ENCODE data around the gene KIF26B.
"Not testable (repeated sequence)": the region's sequence is repeated elsewhere in the genome, so short reads cannot be mapped to it uniquely, and the experiment has no call there.

KIF26B gene

DNA sequence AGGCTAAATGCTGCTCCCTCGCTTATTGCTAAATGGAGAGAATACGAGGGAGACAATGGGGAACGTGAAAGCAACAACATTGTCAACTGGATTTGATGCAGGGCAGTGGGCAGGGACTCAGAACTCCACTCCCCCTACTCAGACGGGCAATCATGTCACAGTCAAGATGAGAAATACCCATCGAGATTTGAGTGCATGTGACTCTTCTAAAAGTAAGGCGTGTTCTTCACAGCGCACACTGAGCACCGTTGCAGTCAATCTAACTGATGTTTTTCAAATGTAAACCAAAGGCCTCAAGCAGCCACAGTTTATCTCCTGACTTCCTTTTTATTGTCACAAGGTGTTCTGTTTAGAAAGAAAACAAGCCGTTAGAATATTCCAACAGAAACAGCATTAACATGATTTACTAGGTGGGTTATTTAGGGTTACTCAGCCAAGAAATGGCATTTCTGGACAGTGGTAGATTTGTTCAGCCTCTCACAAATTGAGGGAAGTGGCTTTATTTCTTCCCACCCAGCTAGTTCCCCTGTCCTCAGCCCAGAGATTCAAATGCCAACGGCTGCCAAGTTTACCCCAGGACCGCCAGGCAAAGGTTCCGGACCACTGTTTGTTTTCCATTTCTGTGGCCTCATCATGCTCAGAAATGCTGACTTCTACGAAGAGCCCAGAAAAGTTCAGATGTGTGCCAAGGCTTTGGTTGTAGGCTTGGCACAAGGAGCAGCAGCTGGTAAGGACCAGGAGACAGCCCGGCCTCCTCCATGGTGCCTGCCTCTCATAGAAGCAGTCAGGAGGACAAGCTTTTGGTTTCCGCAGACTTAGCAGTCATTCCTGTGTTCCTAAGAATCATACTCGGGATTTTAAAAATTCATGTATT, 171.4 kb downstream of the KIF26B start:
- DNase-seq (ENCODE audit: low spot score), result no peak

DNA sequence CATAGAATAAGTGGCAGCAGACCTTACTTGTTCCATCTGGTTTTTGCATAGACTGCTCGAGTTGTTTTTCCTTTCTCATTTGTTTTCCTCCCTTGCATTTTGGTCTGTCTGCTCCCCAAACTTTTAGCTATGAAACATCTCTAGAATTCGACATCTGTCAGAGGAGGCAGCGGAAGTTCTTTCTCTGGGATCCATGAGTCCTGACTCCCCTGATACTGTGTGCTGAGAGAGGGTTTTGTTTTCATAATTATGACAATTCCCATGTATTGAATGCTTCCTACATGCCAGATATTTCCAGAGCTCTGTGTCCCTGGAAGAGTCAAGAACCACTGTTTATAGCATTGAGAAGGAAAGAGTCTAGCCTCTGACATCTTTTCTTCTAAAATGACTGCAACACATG, 172.6 kb downstream of the KIF26B start:
- no peak for DNase-seq (ENCODE audit: low spot score)

DNA sequence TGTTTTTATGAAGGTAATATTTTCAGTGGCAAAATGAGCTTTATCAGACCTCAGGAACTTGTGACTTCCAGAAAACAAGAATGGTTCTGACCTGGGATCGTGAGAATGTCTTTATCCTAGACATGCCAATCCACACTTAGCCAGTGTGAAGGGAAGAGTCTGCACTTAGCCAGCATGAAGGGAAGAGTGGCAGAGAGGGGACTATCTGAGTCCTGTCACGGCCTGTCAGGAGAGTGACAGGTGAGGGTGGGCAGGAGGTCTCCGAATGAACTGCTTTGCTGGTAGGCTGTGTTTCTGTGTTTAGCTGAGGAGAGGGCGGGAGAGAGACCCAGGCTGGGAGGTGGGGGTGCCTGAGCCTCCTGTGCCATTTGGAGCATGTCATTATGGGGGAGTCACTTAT, 173.1 kb downstream of the KIF26B start:
- DNase-seq (ENCODE audit: low spot score), result no peak

DNA sequence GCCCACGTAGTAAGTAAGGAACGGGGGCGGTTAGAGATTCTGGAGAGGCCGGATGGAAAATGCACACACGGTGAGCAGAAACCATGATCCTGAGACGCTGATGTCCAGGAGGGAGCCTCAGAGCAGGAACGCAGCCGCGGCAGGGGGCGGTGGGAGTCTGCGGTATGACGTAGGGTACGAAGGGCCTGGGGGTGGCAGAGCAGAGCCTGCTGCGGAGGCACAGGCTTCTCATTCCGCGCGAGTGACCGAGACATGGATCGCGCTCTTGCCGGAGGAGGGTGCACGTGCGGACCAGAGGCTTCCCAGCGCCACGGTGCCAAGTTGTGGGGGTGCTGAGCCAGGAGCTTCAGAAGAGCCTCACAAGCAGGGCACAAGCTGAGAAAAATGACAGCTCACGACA, 176.2 kb downstream of the KIF26B start:
- no peak for DNase-seq (ENCODE audit: low spot score)

DNA sequence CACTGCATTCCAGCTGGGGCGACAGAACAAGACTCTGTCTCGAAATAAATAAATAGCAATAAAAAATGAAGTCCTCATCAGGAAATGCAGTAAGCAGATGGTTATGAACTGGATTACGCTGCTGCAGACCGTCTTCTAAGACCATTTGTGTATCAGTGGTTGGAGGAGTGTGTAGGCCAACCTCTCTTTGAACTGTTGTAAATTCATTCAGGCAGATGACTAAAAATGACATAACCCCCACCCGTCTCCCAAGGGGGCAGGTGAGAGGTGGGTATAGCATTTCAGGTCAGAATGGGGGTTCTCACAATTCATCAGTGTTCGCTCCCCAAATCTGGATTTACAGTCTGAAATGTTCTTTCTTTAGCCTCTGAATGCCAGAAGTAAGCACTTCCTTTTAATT, 177.3 kb downstream of the KIF26B start:
- no peak for DNase-seq (ENCODE audit: low spot score)

DNA sequence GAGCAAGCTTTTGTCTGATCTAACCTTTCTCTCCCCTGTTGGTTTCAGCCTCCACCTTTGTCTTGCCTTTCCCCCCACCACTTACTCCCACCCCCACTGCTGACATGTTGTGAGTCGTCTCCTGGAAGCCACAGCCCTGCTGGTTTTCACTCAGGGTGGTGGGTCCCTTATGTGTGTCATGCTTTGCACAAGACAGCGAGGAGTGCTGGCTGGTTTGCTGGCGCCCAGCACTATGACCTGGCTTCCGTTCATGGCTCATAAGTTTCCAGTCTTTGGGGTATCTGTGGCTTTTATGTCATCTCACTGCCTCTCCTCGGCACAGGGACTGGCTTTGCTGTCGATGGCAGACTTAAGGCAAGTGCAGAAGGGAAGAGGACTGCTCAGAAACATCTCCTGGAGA, 177.7 kb downstream of the KIF26B start:
- no peak for DNase-seq (ENCODE audit: low spot score)

DNA sequence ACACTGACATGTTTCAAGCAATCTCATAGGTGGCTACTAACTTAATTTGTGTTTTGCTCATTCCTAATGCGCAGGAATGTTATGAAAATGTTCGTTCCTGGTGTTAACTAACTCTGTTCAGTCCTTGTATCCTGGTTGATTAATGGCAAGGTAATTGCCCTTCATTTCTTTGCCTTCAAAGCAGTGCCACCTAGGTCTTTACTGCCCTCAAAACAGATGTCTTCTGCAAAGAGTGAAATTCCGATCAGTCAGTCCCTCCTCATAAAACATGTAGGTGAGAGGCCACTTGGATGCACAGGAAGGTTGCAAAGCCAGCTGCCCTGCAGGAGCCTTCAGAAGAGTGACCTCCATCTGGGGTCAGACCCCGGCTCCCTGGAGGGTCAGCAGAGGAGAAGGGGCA, 179.4 kb downstream of the KIF26B start:
- DNase-seq (ENCODE audit: low spot score), result no peak

DNA sequence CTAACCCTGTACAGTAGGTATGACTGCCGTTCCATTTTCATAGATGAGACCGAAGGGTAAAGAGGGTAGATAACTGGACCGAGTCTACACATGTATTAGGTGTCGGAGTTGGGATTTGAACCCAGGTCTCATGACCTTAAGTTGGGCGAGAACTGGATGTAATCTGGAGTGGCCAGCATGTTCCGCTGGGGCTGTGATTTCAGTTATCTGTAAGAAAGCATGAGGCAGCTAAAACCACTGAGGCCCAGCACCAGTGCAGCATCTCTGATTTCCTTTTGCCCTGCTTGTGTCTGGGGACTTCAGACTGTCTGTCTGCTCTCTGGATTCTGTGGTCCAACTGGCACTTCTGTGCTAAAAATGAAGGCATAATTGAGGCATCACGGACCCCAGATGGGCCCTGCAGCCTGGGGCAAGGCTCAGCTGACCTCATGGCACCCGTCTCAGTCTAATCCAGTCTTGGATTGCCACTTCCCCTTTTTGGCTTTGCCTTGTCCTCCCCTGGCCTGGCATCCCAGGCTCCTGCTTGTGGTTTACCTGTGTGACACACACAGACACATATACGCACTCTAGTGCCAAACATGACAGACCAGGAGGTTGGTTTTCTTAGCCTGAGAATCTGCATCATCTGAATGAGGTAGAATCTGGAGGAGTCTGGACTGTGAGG, 180.2 kb downstream of the KIF26B start:
- DNase-seq (ENCODE audit: low spot score), result no peak

DNA sequence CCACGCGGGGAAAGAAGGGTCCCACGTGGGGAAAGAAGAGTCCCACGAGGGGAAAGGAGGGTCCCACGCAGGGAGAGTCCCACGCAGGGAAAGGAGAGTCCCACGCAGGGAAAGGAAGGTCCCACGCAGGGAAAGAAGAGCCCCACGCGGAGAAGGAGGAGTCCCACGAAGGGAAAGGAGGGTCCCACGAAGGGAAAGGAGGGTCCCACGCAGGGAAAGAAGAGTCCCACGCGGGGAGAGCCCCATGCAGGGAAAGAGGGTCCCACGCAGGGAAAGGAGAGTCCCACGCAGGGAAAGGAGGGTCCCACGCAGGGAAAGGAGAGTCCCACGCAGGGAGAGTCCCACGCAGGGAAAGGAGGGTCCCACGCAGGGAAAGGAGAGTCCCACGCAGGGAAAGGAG, 180.9 kb downstream of the KIF26B start:
- DNase-seq (ENCODE audit: low spot score), result not testable (repeated sequence)

DNA sequence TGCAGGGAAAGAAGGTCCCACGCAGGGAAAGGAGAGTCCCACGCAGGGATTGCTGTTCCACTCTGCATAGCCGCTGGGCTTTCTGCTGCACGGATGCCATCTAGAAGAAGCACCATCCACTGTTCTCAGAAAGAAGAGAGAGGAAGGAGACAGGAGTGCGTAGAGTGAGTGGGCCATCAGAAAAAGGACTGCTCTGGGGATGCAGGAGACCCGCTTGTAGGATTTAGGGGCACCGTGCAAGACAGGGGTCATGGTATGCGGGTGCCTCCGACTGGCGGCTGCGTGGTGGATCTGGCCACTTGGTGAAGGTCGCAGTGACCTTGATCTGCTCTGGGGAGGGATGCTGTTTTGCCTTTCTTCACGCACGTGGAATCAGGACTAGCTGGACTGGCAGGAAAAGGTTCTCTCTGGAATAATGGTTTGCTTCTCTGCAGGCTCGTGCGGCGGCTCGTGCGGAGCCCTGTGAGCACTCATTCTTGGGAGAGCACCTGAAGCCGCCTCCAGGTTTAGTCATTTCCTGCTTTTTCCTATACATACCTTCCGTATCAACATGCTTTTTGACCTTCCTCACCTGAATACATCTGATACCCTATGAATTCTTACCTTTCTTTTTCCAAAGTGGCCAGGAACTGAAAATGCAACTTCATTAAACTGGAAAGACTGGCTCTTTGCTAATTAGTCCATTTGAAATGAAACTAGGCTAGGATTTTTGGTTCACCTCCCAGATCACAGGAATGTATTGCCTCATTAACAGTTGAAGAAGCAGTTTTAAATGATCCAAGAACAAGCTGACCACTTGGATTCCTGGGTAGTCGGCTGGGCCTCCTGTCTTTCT, 181.6 kb downstream of the KIF26B start:
- DNase-seq (ENCODE audit: low spot score), result no peak

DNA sequence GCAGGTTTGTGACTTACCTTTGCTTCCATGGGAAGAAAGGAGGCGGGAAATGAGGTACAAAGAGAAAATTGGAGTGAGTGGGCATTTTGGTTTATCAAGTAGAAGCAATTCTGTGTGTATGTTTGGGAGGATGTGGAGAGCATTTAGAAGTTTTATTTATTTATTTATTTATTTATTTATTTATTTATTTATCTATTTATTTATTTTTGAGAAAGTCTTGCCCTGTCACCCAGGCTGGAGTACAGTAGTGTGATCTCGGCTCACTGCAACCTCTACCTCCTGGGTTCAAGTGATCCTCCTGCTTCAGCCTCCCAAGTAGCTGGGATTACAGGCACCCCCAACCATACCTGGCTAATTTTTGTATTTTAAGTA, 182.2 kb downstream of the KIF26B start:
- not testable (repeated sequence) for DNase-seq (ENCODE audit: low spot score)

DNA sequence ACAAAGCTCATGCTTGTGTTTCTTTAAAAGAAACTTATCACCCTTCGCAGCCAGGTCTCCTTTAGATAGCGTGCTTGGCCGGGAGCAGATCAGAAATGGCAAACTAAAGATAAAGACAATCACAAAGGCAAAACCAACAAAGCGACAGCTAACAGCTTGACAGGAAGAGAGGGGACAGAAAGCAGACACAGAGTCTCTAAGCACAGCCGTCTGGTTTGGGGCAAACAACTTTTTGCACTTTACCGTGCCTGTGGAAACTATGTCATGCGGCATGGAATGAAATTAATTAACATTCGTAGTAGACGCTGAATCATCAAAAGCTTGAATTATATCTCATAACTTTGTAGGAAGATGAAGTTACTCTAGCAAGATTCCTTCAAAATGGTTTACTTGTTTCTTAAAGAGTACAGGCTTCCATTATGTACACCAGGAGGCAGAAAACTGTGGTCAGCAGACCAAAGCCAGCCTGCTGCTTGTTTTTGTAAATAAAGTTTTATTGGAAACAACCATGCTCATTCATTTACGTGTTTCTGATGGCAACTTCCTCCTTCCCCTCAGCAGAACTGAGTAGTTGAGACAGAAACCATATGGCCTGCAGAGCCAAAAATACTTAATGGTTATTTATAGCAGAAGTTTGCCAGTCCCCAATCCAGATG, 183.2 kb downstream of the KIF26B start:
- peak; percentile 61 for DNase-seq (ENCODE audit: low spot score)

DNA sequence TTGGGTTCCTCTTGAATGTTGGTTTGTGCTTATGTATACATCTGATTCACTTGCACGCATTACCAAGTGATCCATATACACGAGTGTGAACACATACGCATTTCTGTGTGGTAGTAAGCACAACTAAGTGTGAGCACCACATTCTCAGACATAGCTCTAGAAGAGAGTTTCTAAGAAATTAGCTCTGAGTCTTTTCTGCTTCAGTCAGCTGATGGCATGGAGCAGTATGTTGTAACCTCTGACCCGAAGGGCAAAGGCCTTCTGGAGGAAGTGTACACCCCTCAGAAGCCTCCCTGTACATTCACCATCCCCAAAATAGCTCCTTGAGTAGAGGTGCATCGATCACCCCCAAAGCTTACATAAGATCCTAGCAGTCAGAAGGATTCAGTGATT, 183.7 kb downstream of the KIF26B start:
- DNase-seq (ENCODE audit: low spot score), result no peak

DNA sequence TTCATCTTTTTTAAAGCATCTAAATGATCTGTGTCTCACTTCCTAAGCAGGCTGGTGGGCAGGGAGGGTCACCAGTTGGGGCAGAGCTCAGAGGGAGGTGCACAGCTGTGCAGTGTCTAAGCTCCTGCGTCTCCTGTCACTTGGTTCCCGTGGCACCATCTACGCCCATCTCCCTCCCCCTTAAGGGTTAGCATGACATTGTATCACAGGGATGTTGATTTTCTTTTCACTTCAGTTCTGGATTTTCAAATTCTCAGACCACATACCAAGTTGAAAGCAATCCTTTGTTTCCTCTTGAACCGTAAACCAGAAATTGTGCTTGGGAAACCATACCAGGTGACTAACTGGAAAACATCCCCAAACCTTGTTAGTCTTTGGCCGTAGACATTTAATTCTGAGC, 187.0 kb downstream of the KIF26B start:
- no peak for DNase-seq (ENCODE audit: low spot score)

DNA sequence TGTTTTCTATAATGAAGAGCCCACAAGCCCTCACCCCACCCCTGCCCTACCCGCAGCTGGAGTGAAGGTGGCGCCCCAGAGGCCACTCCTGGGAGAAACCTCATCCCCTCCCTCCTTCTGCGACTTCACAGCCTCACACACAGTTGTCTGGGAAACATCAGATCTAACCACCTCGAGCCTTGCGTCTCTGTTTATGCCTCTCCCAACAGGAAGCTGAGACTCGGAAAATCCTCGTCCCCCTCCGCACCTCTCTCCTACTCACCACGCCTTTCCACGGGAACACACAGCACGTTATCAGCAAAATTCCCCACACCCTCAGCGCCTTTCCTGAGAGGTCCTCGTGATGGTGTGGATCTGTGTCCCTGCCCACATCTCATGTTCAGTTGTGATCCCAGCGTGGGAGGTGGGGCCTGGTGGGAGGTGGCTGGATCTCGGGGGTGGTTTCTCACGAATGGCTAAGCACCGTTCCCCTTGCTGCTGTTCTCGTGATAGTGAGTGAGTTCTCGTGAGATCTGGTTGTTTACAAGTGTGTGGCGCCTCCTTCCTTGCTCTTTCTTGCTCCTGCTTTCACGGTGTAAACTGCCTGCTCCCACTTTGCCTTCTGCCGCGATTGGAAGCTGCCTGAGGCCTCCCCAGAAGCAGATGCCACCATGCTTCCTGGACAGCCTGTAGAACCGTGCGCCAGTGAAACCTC, 190.6 kb downstream of the KIF26B start:
- no peak for DNase-seq (ENCODE audit: low spot score)

DNA sequence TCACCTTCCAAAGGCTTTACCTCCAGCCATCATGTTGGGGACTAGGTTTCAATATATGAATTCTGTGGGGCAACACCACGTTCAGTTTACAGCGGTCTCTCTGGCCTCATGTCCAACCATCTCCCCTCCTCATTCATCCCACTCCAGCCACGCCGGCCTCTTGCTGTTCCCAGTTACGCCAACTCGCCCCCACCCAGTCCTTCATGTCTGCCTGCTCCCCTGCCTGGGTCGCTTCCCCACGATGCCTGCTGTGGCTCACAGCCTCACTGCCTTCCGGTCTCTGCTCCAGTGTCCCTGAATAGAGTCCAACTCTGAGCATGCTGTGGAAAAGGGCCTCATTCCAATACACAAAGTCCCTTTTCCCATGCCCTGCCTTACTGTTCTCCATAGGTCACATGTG, 193.8 kb downstream of the KIF26B start:
- DNase-seq (ENCODE audit: low spot score), result no peak

DNA sequence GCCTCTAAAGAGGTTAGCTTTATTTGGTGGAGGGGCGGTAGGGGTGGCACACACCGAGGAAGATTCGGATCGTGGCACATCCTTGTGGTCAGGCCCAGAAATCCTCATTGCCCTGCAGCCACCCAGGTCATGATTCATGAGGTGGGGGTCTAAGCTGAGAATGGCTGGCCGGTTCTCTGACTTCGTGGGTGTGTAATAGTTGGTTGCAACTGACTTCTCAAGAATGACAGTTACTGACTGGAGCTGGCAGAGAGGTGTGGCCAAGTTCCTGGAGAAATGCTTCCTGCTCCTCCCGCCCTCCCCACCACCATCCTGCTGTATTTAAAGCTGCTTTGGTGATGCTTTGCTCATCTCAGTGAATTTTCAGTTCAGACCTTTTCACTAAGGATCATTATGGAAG, 198.6 kb downstream of the KIF26B start:
- DNase-seq (ENCODE audit: low spot score), result no peak

DNA sequence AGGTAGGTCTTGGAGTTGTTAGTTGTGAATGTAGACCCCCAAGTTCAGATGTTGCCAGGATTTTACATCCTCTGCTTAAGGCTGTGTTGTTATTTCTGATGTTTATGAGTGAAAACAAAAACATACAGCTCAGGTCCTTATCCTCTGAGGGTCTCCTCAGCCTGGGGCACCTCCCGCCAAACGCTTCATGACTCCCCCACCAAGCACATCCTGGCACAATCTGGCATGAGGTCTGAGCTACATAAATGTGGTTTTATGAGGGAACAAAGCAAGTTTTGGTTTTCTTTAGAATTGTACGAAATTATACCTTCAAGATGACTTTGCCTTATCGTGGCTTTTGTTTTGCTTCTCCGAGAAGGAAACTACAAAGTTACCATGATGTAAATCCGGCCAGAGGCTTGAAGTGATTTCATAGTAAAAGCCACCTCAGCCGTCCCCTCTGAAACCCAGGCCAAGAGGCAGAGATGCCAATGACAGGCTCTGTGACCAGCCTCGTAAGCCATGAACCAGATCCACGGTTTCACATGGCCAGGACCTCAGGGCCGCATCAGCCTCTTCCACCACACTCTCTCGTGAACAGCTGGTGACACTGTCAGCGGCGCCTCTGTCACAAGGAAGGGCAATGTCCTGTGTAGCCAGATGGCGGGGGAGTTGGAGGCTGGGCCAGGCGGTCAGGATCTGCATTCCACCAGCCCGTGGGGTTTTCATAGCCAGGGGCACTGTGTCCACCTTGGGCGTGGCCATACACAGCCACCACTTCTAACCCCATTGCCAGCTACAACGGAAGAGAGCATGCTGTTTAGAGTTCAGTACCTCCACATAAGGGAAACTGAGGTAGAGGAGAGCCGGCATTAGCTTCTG, 199.4 kb downstream of the KIF26B start:
- DNase-seq (ENCODE audit: low spot score), result no peak

DNA sequence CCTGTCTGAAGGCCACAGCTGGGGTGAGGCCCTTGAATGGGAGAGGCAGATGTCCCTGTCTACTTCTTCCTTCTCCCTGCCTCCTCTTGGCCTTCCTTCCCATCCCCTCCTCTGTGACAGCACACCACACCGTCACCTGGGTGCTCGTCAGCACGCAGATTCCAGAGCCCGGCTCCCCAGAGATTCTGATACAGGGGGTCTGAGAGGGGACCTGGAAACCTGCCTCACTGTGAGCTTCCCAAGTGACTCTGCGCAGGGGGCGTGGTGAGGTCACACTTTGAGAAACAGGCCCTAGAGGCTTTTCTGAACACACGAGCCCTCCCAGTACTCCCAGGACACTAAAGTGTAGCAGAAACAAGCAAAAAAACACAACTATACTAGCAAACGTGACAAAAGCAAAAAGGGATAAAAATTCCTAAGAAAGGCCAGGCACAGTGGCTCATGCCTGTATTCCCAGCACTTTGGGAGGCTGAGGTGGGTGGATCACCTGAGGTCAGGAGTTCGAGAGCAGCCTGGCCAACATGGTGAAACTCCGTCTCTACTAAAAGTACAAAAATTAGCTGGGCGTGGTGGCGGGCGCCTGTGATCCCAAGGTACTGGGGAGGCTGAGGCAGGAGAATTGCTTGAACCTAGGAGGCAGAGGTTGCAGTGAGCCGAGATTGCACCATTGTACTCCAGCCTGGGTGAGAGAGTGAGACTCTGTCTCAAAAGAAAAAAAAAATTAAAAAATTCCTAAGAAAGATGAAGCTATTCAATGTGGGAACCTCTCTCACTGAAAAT, 201.3 kb downstream of the KIF26B start:
- not testable (repeated sequence) for DNase-seq (ENCODE audit: low spot score)

Data from NAMALWA (cell line).